ENCODE results near the gene PIGK.

The PIGK gene

GRCh38 chr1:77081834-77082233 lies 137.4 kb downstream of the PIGK start:
- TF ChIP-seq CTCF (IDR thresholded peaks at IDR 0.05; ENCODE audit: insufficient read depth, low read length, missing control alignments) = no peak
- no peak overlapping the region for H3K4me3 ChIP-seq (ENCODE audit: low read depth, low read length)
- ChIA-PET POLR2A (no interaction called here), CTCF (interaction anchor here (1.1 kb wide), 1 partner anchor 19 kb away, joined by 3 read pairs; no protein-coding TSS in a partner anchor)
- DNase-seq (ENCODE audit: low read depth, low spot score) = no peak

GRCh38 chr1:77076759-77077158 lies 142.5 kb downstream of the PIGK start:
- TF ChIP-seq CTCF (IDR thresholded peaks at IDR 0.05; ENCODE audit: insufficient read depth, low read length, missing control alignments) = no peak
- ChIA-PET CTCF (no interaction called here), POLR2A (no interaction called here)
- DNase-seq (ENCODE audit: low read depth, low spot score) = no peak
- H3K4me3 ChIP-seq (ENCODE audit: low read depth, low read length) = no peak overlapping the region

GRCh38 chr1:77068013-77068412 lies 151.2 kb downstream of the PIGK start:
- no peak for DNase-seq (ENCODE audit: low read depth, low spot score)
- CTCF ChIA-PET = interaction anchor here (2.3 kb wide), 1 partner anchor 10 kb away, joined by 6 read pairs; no protein-coding TSS in a partner anchor
- POLR2A ChIA-PET = no interaction called here
- H3K4me3 ChIP-seq (ENCODE audit: low read depth, low read length) = no peak overlapping the region
- TF ChIP-seq CTCF (IDR thresholded peaks at IDR 0.05; ENCODE audit: insufficient read depth, low read length, missing control alignments) = no peak

- no peak for TF ChIP-seq CTCF (IDR thresholded peaks at IDR 0.05; ENCODE audit: insufficient read depth, low read length, missing control alignments)
- no peak for DNase-seq (ENCODE audit: low read depth, low spot score)
- ChIA-PET CTCF (no interaction called here), POLR2A (no interaction called here)
- H3K4me3 ChIP-seq (ENCODE audit: low read depth, low read length) = no peak overlapping the region
Measured at GRCh38 chr1:77065693-77066342, 153.4 kb downstream of the PIGK start.

GRCh38 chr1:77064246-77064645 lies 155.0 kb downstream of the PIGK start:
- no peak overlapping the region for H3K4me3 ChIP-seq (ENCODE audit: low read depth, low read length)
- CTCF ChIA-PET = no interaction called here
- DNase-seq (ENCODE audit: low read depth, low spot score) = no peak
- TF ChIP-seq CTCF (IDR thresholded peaks at IDR 0.05; ENCODE audit: insufficient read depth, low read length, missing control alignments) = no peak
- POLR2A ChIA-PET = no interaction called here

GRCh38 chr1:77063118-77063517 lies 156.1 kb downstream of the PIGK start:
- POLR2A ChIA-PET = no interaction called here
- no peak for DNase-seq (ENCODE audit: low read depth, low spot score)
- no peak overlapping the region for H3K4me3 ChIP-seq (ENCODE audit: low read depth, low read length)
- CTCF ChIA-PET = no interaction called here
- no peak for TF ChIP-seq CTCF (IDR thresholded peaks at IDR 0.05; ENCODE audit: insufficient read depth, low read length, missing control alignments)
